ENCODE data around the gene SCRN2. TPM values are rescaled to one million over a fixed set of nuclear protein-coding genes. Genes with fewer than 3 reads are reported as not detected.

The SCRN2 gene
- 51.9 and 53.8 TPM in 2 replicates for total RNA-seq

DNA sequence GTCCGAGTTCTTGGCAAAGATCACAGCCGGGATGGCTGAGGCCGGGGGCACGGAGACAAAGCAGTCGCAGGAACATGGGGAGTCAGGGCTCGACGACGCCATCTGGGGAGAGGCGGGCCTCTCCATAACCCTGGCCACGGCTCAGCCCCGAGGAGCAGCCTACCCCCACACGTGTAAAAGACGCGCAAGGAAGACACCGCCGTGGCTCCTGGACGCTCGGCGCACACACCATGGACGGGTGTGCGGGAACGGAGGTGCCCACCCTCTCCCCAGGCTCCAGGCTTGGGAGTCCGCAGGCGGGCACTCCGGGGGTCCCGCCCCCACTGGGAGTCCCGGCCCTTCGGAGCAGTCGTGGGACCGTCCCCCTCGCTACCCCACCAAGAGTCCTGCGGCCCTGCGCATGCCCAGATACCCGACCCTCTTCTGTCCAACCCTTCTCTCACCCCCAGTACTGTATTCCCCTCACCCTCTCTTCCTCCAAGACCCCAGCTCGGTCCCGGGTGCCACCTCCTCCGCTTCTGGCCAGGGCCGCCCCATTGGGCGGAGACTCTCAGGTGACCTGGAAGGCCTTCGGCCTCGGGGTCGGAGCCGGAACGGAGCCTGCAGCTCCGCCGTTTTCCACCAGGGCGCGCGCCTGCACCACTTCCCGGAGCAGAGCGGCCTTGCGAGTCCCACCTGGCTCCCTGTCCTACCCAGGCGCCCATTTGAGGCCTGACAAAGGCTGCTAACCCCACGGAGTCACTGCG is at the start of gene SCRN2:
TSS of gene SCRN2 (minus strand) at position 532 of the 746 bp plus-strand sequence. CDS start at position 102, 430 bp downstream.

GRCh38 chr17:47850692-47851573 is 9.9 kb upstream of the SCRN2 start, which contains the start of gene SP6:
TSS of gene SP6 (minus strand) at chr17:47851163. CDS start at chr17:47848429, 2,734 bp downstream.

DNA sequence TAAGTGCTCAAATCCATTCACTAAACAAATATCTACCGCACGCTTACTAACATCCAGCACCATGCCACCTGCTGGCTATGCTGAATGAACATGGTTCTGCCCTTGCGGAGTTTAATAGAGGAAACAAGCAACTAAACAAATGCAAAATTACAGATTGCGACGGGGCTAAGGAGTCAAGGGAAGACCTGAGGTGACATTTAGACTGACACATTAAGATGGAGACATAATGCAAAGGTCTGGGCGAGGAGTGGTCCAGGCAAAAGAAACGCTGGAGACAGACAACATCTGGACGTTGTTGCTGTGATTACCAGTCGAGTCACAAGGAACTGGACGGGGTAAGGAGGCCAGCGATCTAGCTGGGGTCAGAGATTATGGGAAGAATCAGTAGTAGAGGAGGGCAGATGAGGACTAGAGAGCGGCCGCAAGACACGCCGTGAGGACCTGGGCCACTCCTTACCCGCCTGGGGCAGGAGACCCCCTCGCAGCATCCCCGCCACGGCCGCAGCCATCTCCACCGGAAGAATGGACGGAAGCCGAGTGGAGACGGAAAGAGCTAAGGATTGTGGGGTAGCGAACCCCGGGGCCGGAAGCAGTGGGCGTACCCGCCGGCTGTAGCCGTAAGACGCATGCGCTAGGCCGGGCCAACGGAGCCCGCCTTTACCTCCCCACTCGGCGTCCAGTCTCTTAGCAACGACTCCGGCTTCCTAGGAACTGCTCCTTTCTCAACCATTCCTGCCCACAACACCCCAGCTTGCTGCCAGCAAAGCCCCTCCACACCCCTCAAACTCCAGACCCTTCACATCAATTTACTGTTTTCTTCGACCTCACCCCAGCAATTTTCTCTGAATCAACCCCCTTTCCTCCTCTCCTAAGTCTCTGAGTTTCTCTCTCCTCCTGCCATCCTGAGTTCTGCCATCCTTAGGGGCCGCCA is 9.8 kb downstream of the SCRN2 start, which contains the start of the genes LRRC46 and MRPL10:
TSS of gene LRRC46 (plus strand) at position 668 of the 931 bp plus-strand sequence. CDS start 320 bp downstream, outside the sequence.
TSS of gene MRPL10 (minus strand) at position 539 of the 931 bp plus-strand sequence. CDS start at position 509, 30 bp downstream.

DNA sequence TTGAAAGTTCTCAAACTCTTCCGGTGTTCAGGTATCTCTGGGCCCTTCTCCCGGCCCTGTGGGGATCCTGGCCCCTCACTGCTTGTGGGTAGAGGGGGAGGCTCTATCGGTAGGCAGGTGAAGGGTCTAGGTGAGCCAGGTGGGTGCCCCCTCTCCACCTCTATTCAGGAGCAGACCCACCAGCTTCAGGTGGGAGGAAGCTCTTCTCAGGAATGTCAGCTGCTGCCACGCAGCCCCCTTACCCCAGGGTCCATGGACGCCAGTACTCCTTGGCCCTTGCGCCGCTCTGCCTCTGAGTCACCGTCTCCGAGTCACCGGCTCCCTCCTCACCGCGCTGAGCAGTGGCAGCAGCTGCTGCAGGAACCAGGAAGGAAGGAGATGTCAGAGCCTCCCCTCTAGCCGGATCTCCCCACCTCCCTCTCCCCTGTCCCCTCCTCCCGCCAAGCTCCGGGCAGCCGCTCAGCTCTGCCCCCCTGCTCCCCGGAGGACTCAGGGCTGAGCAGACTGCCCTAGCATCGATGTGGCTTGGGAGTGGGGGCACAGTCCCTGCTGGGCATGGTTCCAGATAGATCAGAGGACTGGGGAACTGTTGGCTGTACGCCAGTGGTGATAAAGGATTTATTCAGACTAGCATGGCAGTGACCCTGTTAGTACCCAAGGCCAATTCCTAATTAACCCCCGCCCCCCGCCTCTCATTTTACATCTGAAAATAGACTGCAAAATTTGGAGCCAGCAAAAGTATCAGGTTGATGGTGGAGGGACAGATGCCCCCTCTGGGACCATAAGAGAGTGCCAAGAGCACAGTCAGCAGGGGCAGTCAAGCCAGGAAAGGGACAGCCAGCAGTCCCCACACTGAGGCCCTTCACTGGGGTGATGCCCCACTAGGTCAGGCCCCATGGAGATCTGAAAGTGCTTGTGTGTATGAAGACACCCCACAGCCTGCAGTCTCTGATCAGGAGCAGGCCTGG is 19.4 kb downstream of the SCRN2 start, which contains the start of gene OSBPL7:
TSS of gene OSBPL7 (minus strand) at position 371 of the 968 bp plus-strand sequence. CDS start 1,516 bp downstream, outside the sequence.

Other genes with a start within 250 kb of the SCRN2 start
- gene KPNB1, start 191.4 kb downstream of the SCRN2 start, total RNA-seq = 470 and 508 TPM in 2 replicates
- 9.6 and 17.7 TPM in 2 replicates for gene TBKBP1, start 147.1 kb downstream of the SCRN2 start, total RNA-seq
- 0.15 TPM in 1 of 2 replicates, not detected in the other for gene TBX21, start 108.0 kb downstream of the SCRN2 start, total RNA-seq
- 7.6 and 13.2 TPM in 2 replicates for gene OSBPL7, start 19.5 kb downstream of the SCRN2 start, total RNA-seq
- gene MRPL10, start 9.7 kb downstream of the SCRN2 start, total RNA-seq = 17.6 and 42.0 TPM in 2 replicates
- under 0.01 and 0.15 TPM in 2 replicates for gene LRRC46, start 9.6 kb downstream of the SCRN2 start, total RNA-seq
- under 0.01 and 0.17 TPM in 2 replicates for gene SP6, start 9.9 kb upstream of the SCRN2 start, total RNA-seq
- gene SP2, start 55.0 kb upstream of the SCRN2 start, total RNA-seq = 1.6 and 1.8 TPM in 2 replicates
- 41.5 and 45.8 TPM in 2 replicates for gene PNPO, start 100.3 kb upstream of the SCRN2 start, total RNA-seq
- gene PRR15L, start 116.6 kb upstream of the SCRN2 start, total RNA-seq = not detected in 2 replicates
- 108 and 111 TPM in 2 replicates for gene CDK5RAP3, start 129.8 kb upstream of the SCRN2 start, total RNA-seq
- 56.3 and 61.9 TPM in 2 replicates for gene COPZ2, start 196.5 kb upstream of the SCRN2 start, total RNA-seq
- gene NFE2L1, start 207.1 kb upstream of the SCRN2 start, total RNA-seq = 106 and 166 TPM in 2 replicates

All from smooth muscle cell of trachea (primary cell).